Astrocyte (in vitro differentiated cells and primary cell): ENCODE measurements around the gene C10orf105. TPM values are rescaled to one million over a fixed set of nuclear protein-coding genes. Genes with fewer than 3 reads are reported as not detected.

ENCODE experiments used
- DNase-seq: peaks from one replicate; pipeline ENCODE4 v3.0.0-alpha.2; 2010; ENCODE audit warnings: low read depth
- FAIRE-seq: peaks from 2 replicates; lab custom pipeline; 2011; peaks lifted over from hg19 to GRCh38; lab: Jason Lieb, UNC
- H2AFZ ChIP-seq: 2 replicates; pipeline ENCODE4 v1.6.0; 2012; ENCODE audit warnings: low read depth, low read length, inconsistent platforms
- H3K27ac ChIP-seq: 2 replicates; pipeline ENCODE4 v1.5.1; 2011; ENCODE audit warnings: low read depth, low read length, inconsistent platforms
- H3K27me3 ChIP-seq: 2 replicates; pipeline ENCODE4 v1.6.0; 2011; ENCODE audit warnings: low read length, inconsistent platforms; ENCODE audit not compliant: insufficient read depth
- H3K36me3 ChIP-seq: 2 replicates; pipeline ENCODE4 v1.5.1; 2011; ENCODE audit warnings: low read length, inconsistent platforms; ENCODE audit not compliant: insufficient read depth
- H3K4me1 ChIP-seq: 2 replicates; pipeline ENCODE4 v1.5.1; 2011; ENCODE audit warnings: low read length, inconsistent platforms; ENCODE audit not compliant: insufficient read depth
- H3K4me2 ChIP-seq: 2 replicates; pipeline ENCODE4 v1.6.0; 2012; ENCODE audit warnings: low read length, inconsistent platforms
- H3K4me3 ChIP-seq: 2 replicates; pipeline ENCODE4 v1.5.1; 2011; ENCODE audit warnings: low read depth, mild to moderate bottlenecking, low read length, inconsistent platforms; ENCODE audit not compliant: insufficient read depth
- H3K79me2 ChIP-seq: 2 replicates; pipeline ENCODE4 v1.6.0; 2012; ENCODE audit warnings: mild to moderate bottlenecking, low read length, inconsistent platforms; ENCODE audit not compliant: insufficient read depth
- H3K9ac ChIP-seq: 2 replicates; pipeline ENCODE4 v1.6.0; 2012; ENCODE audit warnings: mild to moderate bottlenecking, low read length, inconsistent platforms
- H3K9me3 ChIP-seq: 2 replicates; pipeline ENCODE4 v1.5.1; 2012; ENCODE audit warnings: low read depth, mild to moderate bottlenecking, low read length, inconsistent platforms; ENCODE audit not compliant: insufficient read depth
- H4K20me1 ChIP-seq: 2 replicates; pipeline ENCODE4 v1.6.0; 2012; ENCODE audit warnings: low read length, inconsistent platforms; ENCODE audit not compliant: insufficient read depth
- H3K27ac Mint-ChIP-seq: one replicate; pipeline ENCODE4 v1.8.0; 2021; ENCODE audit warnings: mild to moderate bottlenecking, mixed read lengths; ENCODE audit not compliant: unreplicated experiment
- H3K27me3 Mint-ChIP-seq: one replicate; pipeline ENCODE4 v1.8.0; 2021; ENCODE audit warnings: low read depth, mixed read lengths; ENCODE audit not compliant: unreplicated experiment
- H3K36me3 Mint-ChIP-seq: one replicate; pipeline ENCODE4 v1.8.0; 2021; ENCODE audit warnings: low read depth, mixed read lengths; ENCODE audit not compliant: unreplicated experiment
- H3K4me1 Mint-ChIP-seq: one replicate; pipeline ENCODE4 v1.8.0; 2021; ENCODE audit warnings: low read depth, mixed read lengths; ENCODE audit not compliant: unreplicated experiment
- H3K4me3 Mint-ChIP-seq: one replicate; pipeline ENCODE4 v1.8.0; 2021; ENCODE audit warnings: mild to moderate bottlenecking, moderate library complexity, mixed read lengths; ENCODE audit not compliant: unreplicated experiment
- H3K9me3 Mint-ChIP-seq: one replicate; pipeline ENCODE4 v1.8.0; 2021; ENCODE audit warnings: mild to moderate bottlenecking, mixed read lengths; ENCODE audit not compliant: unreplicated experiment
- EZH2 ChIP-seq: IDR thresholded peaks from 2 replicates; pipeline ENCODE4 v1.6.1; 2012; ENCODE audit warnings: mild to moderate bottlenecking, low read length, inconsistent platforms; ENCODE audit not compliant: insufficient read depth
- total RNA-seq: library from RNA; stranded (reverse); gene quantifications from 2 replicates; pipeline ENCODE4 v1.2.1, GENCODE V29; 2021
- TF ChIP-seq, protein P1 (sequence below): IDR thresholded peaks from 2 replicates; pipeline ENCODE4 v1.5.1; 2011; ENCODE audit warnings: low read depth, mild to moderate bottlenecking, inconsistent platforms, low read length, moderate library complexity; ENCODE audit not compliant: insufficient read depth

The C10orf105 gene
- total RNA-seq, 1 donor from 2014 or later = not detected

DNA sequence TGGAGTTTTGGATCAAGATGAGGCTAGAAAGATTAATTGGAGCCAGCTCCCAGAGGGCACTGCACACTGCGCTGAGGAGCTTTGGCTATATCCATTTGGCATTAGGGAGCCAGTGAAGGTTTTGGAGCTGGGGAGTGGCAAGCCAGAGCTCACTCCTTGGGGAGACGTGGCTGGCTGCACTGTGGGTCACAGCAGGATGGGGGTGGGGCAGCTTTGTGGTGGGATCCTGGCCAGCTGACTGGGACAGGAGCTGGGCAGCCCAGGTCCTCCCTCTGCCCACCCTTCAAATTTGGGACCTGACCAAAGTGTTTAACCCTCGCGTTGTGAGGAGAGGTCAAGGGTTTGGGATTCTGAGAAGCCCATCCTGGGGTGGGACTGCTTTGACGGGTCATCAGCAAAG lies 5.0 kb downstream of the C10orf105 start:
- DNase-seq (no peak), FAIRE-seq (no peak)
- Mint-ChIP-seq H3K4me1 (peaks cover 6% of the 10 kb centered on the region), H3K4me3 (no peak overlapping the region), H3K27ac (no peak overlapping the region), H3K36me3 (no peaks in the 10 kb centered on the region), H3K27me3 (peaks cover 31% of the 10 kb centered on the region), H3K9me3 (peaks cover 2% of the 10 kb centered on the region)
- Histone ChIP-seq H3K9ac (no peak overlapping the region), H2AFZ (no peak overlapping the region), H3K4me3 (no peak overlapping the region), H3K79me2 (no peaks in the 10 kb centered on the region), H3K4me2 (no peak overlapping the region), H3K4me1 (peaks cover 7% of the 10 kb centered on the region), H4K20me1 (no peaks in the 10 kb centered on the region), H3K9me3 (no peaks in the 10 kb centered on the region), H3K27ac (no peak overlapping the region), H3K27me3 (no peaks in the 10 kb centered on the region), H3K36me3 (no peaks in the 10 kb centered on the region)
- no peak for TF ChIP-seq EZH2
- TF ChIP-seq, protein P1, sequence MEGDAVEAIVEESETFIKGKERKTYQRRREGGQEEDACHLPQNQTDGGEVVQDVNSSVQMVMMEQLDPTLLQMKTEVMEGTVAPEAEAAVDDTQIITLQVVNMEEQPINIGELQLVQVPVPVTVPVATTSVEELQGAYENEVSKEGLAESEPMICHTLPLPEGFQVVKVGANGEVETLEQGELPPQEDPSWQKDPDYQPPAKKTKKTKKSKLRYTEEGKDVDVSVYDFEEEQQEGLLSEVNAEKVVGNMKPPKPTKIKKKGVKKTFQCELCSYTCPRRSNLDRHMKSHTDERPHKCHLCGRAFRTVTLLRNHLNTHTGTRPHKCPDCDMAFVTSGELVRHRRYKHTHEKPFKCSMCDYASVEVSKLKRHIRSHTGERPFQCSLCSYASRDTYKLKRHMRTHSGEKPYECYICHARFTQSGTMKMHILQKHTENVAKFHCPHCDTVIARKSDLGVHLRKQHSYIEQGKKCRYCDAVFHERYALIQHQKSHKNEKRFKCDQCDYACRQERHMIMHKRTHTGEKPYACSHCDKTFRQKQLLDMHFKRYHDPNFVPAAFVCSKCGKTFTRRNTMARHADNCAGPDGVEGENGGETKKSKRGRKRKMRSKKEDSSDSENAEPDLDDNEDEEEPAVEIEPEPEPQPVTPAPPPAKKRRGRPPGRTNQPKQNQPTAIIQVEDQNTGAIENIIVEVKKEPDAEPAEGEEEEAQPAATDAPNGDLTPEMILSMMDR = no peak

DNA sequence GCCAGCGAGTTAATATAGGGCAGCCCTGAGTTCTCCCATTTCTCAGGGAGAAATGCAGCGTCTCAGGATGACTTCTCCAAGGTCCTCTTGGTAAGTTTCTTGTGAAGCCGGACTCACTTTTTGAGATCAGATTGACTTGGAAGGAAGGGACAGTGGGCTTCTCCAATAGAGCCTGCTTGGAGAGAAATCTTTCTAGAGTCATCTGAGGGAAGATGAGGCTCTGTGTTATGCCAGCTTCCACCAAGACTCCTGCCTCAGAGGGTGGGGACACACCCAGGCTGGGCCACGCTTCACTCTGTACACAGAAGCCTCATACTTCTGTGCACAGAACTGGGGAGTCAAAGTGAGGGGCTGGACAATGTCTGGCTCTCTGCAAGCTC lies 5.6 kb downstream of the C10orf105 start:
- Histone ChIP-seq H3K9me3 (no peaks in the 10 kb centered on the region), H3K27ac (no peak overlapping the region), H3K27me3 (no peaks in the 10 kb centered on the region), H3K4me2 (peak overlapping the region; percentile 60), H3K9ac (peak overlapping the region; percentile 52), H3K4me1 (peaks cover 7% of the 10 kb centered on the region), H2AFZ (no peak overlapping the region), H3K4me3 (no peak overlapping the region), H3K36me3 (no peaks in the 10 kb centered on the region), H4K20me1 (no peaks in the 10 kb centered on the region), H3K79me2 (no peaks in the 10 kb centered on the region)
- Mint-ChIP-seq H3K27ac (peak overlapping the region; percentile 31), H3K27me3 (peaks cover 33% of the 10 kb centered on the region), H3K36me3 (no peaks in the 10 kb centered on the region), H3K9me3 (peaks cover 2% of the 10 kb centered on the region), H3K4me1 (peaks cover 6% of the 10 kb centered on the region), H3K4me3 (no peak overlapping the region)
- no peak for FAIRE-seq
- no peak for DNase-seq
- TF ChIP-seq EZH2 = no peak
- TF ChIP-seq, protein P1 = no peak

DNA sequence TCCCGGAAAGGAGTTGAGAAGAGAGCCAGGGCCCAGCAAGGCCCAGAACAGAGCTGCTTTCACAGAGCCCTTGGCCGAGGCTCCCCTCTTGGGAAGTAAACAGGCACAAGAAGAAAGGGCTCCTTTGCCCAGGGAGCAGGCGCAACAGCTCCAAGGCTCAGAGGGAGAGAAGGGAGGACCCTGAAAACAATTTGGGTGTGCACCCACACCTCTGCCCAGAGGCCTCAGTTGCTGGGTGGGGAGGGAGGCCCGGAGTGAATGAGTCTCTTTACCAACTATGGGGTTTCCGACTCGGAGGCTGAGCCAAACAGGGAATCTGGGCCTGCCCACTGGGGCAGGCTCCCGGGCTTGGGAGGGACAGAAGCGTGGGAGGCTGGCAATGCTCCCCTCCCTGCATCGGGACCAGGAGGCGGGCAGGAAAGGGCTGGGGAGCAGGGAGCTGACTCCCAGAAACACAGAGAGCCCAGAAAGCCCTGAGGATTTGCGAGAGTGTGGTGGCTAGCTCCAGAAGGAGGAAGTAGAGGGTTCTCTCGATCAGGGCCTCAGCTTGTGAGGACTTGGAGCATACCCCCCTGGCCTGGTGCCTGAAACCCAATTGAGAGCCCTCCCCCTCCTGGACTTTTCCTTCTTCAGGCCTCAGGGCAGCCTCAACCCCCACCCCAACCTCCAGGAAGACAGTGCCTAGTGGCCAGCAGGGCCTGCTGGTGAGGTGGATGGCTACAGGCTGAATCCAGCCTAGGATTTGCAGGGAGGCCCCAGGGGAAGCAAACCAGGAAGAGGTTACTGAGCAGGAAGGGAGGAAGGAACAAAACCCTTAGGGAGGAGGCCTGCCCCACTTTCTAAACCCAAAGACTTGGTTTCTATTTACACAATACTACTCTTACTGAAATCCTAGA lies 6.2 kb downstream of the C10orf105 start:
- Mint-ChIP-seq H3K36me3 (no peaks in the 10 kb centered on the region), H3K4me1 (peaks cover 6% of the 10 kb centered on the region), H3K9me3 (peaks cover 2% of the 10 kb centered on the region), H3K27me3 (peaks cover 33% of the 10 kb centered on the region), H3K4me3 (no peak overlapping the region), H3K27ac (peak overlapping the region; percentile 31)
- H3K4me3 ChIP-seq = no peak overlapping the region
- H3K4me2 ChIP-seq = peak overlapping the region; percentile 60
- no peaks in the 10 kb centered on the region for H3K9me3 ChIP-seq
- FAIRE-seq (no peak), DNase-seq (peak; percentile 80)
- no peak overlapping the region for H3K27ac ChIP-seq
- peak overlapping the region; percentile 52 for H3K9ac ChIP-seq
- no peaks in the 10 kb centered on the region for H3K79me2 ChIP-seq
- peaks cover 4% of the 10 kb centered on the region for H3K27me3 ChIP-seq
- no peaks in the 10 kb centered on the region for H4K20me1 ChIP-seq
- no peaks in the 10 kb centered on the region for H3K36me3 ChIP-seq
- H2AFZ ChIP-seq = peak overlapping the region; percentile 80
- peaks cover 7% of the 10 kb centered on the region for H3K4me1 ChIP-seq
- TF ChIP-seq EZH2 = no peak
- TF ChIP-seq, protein P1 = no peak
